HG03159 (cell line): ENCODE results near the gene OR1J1.
A peak's percentile ranks its signal among the peaks of the same experiment; 100 is the strongest.

Experiments
- ATAC-seq: cut with Tn5 transposase; IDR thresholded peaks from one replicate; pipeline ENCODE4 v1.9.1; 2021; ENCODE audit warnings: mild to moderate bottlenecking, moderate library complexity; ENCODE audit not compliant: unreplicated experiment

The OR1J1 gene, protein sequence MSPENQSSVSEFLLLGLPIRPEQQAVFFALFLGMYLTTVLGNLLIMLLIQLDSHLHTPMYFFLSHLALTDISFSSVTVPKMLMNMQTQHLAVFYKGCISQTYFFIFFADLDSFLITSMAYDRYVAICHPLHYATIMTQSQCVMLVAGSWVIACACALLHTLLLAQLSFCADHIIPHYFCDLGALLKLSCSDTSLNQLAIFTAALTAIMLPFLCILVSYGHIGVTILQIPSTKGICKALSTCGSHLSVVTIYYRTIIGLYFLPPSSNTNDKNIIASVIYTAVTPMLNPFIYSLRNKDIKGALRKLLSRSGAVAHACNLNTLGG

DNA sequence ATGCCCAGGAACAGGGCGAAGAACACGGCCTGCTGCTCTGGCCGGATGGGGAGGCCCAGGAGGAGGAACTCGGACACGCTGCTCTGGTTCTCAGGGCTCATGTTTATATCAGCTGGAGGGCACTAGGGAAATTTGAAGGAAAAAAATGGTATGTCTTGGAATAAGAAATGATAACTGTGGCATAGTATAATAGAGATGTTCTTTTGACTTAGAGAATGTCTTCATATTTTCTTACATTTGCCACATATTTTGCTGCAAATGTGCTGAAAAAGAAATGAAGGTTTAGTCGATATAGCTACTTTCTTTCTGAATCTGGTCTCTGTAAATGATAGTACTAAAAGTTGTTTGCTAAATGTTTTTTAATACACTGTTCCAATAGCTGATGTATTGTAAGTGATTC lies at the start of gene OR1J1:
Gene OR1J1, minus strand, starts transcription at position 101 of the 400 bp plus-strand sequence. Its CDS starts 0 bp downstream, at position 101.
- no peak for ATAC-seq

DNA sequence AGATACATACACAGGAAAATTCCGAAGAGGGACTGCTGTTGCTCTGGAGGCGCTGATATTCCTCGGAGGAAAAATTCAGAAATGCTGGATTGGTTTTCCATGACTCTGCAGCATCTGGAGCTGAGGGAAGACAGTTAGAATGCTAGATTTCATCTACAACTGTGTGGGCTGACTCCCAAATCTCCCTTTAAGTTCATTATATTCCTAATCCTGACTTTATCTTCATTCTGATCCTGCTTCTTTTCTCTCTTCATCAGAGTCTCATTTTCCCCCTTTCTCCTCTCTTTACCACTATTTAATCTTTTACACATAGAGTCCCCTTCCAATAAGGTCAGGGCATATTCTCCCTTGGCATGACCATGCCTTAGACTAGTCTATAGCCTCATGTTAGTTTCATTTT lies 49.5 kb upstream of the OR1J1 start, which contains the start of gene OR1N1:
Gene OR1N1, minus strand, starts transcription at position 101 of the 400 bp plus-strand sequence. Its CDS starts 0 bp downstream, at position 101.
- no peak for ATAC-seq

DNA sequence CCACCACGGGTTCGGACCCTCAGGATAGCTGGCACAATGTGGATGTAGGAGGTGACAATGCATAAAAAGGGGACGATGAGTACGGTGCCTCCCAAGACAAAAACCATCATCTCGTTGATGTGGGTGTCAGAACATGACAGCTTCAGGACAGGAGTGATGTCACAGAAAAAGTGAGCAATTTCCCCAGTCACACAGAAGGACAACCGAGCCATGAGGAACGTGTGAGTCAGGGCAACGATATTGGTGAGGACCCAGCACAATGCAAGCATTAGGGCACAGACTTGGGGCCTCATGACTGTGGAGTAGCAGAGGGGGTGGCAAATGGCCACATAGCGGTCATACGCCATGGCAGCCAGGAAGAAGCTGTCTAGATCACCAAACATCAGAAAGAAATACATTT lies 48.9 kb upstream of the OR1J1 start:
- ATAC-seq, result no peak

DNA sequence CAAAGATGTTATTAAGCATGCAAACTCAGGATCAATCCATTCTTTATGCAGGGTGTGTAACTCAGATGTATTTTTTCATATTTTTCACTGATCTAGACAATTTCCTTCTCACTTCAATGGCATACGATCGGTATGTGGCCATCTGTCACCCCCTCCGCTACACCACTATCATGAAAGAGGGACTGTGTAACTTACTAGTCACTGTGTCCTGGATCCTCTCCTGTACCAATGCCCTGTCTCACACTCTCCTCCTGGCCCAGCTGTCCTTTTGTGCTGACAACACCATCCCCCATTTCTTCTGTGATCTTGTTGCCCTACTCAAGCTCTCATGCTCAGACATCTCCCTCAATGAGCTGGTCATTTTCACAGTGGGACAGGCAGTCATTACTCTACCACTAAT lies 41.6 kb upstream of the OR1J1 start:
- ATAC-seq, result no peak

DNA sequence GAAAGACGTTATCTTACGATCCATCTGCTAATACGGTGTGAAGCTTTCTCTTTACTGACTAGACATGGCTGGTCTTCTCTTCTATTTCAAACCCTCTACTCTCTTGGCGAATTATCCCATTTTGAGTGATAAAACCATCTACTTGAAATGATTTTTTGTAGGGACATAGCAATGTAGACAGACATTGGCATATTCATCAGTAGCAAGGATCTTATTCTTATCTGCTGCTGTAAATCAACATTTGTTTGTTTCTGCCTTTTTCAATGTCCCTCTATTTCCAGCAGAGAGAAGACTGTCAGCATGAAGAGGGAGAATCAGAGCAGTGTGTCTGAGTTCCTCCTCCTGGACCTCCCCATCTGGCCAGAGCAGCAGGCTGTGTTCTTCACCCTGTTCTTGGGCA lies 41.1 kb upstream of the OR1J1 start, which contains the start of gene OR1J4:
Gene OR1J4, plus strand, starts transcription at position 301 of the 400 bp plus-strand sequence. Its CDS starts 0 bp downstream, at position 301.
- ATAC-seq, result no peak

DNA sequence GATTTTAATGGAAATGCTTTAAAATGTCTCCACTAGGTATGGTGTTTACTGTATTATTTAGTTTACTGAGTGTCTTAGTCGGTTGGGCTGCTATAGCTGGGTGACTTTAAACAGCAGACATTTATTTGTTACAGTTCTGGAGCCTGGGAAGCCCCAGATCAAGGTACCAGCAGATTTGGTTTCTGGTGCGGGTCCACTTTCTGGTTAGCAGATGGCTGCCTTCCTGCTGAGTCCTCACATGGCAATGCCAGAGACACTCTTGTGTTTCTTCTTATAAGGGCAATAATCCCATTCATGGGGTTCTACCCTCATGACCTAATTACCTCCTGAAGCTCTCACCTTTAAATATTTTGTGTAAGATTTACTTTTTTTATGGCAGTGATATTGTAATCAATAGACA lies 40.5 kb upstream of the OR1J1 start:
- ATAC-seq, result no peak

DNA sequence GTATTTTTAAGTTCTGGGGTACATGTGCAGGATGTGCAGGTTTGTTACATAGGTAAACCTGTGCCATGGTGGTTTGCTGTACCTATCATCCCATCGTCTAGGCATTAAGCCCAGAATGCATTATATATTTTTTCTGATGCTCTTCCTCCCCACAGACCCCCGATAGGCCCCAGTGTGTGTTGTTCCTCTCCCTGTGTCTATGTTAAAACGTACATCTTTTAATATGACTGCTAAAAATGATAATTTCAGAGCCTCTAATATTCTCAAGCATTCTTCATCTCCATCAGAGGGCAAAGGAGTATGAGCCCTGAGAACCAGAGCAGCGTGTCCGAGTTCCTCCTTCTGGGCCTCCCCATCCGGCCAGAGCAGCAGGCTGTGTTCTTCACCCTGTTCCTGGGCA lies 32.8 kb upstream of the OR1J1 start, which contains the start of gene OR1J2:
Gene OR1J2, plus strand, starts transcription at position 301 of the 400 bp plus-strand sequence. Its CDS starts 0 bp downstream, at position 301.
- no peak for ATAC-seq

DNA sequence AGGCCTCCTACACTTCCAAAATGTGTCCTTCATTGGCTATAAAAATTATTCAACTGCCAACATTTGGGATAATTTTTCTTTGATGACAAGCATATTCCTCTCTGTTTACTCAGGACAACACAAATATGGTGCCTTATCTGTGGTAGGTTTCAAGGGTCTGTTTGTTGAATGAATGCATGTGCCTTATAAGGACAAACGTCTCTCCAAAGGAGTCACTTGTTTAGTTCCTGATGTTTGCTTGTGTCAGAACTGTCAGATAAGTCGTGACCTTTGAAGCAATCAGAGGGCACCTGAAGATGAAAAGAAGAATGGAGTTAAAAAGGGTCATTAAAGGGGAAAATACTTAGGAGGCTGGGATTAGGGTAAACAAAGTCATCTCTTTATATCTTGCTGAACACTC lies 29.2 kb upstream of the OR1J1 start:
- no peak for ATAC-seq

DNA sequence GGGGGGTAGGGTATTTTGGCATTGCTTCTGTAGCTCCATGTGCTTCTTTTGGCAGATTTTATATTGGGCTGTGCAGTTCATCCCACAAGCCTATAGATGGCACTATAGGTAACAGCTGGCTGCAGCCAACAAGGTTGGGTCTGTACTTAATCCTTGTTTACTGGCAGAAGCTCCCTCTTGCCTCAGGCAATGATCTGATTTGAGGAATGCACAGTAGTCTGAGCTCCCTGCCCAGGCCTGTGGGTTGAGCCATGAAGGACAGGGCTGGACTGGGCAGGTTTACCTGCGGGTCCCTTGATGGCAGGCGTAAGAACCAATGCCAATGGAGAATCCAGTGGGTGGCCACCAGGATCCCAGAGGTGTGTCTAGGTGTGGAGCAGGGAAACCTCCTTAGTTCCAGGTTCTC lies 21.2 kb upstream of the OR1J1 start:
- ATAC-seq, result peak; percentile 79

DNA sequence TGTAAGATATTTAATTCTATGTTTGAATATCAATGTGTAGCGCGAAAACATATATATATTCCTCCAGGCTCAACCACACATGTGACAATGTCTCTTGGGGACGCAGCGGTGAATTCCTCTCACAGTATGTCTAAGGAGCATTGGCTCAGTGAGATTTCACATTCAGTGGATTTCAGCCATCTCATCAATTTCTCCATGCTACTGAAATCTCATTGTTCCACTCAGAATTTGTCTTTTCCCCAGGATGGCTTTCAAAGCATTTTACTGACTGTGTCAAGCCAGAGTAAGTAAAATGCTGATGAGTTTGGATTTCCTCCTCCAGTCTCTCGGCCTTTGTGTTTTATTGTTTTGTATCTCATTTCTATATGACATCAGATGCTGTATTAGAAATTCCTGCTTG lies 1.3 kb upstream of the OR1J1 start:
- ATAC-seq, result no peak

DNA sequence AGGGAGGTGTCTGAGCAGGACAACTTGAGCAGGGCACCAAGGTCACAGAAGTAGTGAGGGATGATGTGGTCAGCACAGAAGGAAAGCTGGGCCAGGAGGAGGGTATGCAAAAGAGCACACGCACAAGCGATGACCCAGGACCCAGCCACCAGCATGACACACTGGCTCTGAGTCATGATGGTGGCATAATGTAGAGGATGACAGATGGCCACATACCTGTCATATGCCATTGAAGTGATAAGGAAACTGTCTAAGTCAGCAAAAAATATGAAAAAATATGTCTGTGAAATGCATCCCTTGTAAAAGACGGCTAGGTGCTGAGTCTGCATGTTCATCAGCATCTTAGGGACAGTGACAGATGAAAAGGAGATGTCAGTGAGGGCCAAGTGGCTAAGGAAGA lies 380 bp downstream of the OR1J1 start:
- no peak for ATAC-seq

DNA sequence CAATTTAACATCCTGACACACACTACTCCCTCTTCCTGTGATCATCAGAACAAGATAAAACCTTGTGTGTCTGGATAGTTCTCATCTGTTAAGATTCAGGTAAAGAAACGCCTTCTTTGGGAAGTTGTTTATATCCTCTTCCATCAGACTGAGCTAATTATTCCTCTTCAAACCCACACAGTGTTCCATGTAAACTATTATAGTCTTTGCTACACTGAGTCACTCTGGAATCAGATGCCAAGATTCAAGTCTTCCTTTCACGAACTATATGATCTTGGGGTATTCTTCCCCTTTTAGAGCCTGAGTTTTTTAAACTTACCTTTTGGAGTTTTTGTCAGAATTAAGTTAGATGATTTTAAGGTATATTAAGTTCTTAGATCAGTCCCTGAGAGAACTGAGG lies 2.0 kb downstream of the OR1J1 start:
- no peak for ATAC-seq

DNA sequence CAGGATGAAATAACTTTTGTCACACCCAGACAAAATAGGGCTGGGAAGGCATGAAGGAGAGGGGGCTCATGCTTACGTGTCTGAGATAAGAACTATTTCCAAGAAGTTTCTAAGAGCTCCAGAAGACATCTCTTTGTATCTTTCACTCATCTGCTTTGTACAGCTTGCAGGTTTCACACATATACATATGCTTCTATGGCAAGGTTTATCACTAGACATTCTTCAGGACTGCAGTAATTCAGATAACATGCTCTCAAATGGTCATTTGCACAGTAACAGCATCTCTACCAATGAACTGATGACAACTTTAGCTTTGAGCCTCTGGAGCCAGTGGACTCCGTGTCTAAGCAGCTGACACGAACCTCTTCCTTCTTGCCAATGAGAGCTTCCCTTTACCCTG lies 3.2 kb downstream of the OR1J1 start:
- no peak for ATAC-seq

DNA sequence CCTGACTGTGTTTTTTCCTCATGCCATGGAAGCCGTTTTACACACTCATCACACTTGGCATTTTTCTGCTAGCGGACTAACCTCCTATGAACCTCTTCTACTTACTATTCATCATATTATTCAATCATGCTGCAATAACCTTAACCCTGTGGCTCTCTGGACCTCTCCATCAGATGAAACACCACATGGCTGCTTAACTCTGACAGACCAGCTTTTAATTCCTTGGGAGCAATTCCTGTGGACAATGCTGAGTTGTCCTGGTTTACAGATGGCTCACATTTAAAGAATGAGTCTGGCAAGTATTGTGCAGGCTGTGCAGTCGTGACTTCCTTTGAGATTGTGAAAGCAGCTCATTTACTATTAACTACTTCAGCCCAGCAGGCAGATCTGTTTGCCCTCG lies 9.0 kb downstream of the OR1J1 start:
- ATAC-seq, result no peak

DNA sequence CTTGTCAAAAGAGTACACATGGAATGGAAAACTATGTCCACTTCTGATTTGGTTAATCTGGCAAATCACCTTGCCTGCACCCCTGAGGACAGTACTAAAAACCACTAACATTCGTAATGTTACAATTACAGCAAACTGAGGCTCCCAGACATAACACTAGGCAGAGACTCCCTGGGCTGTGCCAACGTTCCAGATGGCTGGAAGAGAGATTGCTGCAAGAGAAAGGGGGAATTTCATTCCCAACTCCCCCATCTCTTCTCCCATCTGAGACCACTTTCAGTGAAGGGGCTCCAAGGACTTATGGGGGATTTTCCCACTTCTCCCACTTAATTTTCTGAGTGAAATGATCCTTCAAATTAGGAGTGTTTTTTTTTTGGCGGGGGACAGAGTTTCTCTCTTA lies 11.3 kb downstream of the OR1J1 start:
- no peak for ATAC-seq

DNA sequence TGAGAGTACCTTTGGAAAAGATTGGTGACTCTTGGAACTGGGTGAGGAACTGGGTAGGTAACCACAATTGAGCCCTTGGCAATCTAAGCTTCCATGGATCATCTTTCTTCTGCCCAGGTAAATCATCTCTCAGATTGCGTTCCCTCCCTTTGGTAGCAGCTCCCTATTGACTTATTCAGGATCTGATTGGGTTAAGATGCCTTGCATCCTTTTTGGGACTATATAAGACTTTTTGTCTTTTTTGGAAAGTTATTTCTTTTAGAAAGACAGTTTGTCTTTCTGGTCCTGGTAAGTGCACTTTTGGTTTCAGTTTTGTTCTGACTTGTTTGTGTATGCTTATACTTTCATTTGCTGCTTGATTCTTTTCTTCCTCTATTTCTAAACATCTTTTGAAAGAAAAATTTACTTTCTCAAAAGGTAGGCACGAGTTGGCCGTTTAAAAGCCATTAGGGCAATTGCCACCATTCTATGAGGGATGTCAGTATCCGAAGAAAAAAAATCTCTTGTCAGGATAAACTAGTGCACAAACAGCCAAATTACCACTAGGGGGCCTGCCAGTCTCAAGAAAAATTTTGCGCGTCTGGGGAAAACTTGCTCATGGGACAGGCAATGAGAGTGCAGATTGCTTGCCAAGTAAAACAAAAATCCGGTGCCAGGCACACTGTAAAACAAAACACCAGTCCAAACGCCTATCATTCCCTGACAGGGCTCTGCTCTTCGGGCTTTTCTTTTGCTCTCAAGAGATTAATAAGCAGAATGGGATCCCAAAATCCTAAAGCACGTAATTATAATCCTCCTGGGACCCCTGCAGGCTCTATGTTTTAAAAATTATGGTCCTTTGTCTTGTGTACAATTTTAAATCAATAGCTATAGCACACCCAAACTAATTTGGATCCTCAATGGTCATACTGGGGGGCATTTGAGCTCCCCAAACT lies 12.8 kb downstream of the OR1J1 start:
- ATAC-seq, result peak; percentile 82

DNA sequence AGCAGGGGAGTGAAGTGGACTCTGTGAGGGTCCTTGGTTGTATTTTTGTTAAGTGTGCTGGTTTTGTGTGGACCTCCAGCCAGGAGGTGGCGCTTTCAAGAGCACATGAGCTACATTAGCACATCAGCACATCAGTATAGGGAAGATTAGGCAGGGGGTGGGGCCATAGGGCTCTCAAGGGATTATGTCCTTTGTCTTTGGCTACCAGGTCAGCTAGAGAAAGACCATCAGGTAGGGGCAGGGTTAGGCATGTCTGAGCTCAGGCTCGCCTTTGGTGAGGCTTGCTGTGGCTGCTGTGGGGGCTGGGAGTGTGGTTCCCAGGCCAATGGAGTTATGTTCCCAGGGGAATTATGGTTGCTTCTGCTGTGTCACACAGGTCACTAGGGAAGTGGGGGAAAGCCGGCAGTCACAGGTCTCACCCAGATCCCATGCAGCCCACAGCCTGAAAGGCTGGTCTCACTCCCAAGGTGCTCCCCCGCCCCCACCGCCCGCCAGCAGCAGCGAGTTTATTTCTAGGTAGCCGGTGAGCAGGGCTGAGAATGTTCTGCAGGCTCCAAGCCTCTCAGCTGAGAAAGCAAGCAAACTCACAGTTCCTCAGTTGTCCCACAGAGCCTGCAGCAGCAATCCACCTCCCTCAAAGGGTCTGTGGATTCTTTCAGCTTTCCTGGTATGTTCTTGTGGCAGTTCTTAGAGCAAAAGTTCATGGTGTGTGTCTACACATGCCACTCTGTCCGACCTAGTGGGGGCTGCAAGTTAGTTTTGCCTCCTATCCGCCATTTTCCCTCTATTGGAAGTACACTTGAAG lies 13.7 kb downstream of the OR1J1 start:
- no peak for ATAC-seq

DNA sequence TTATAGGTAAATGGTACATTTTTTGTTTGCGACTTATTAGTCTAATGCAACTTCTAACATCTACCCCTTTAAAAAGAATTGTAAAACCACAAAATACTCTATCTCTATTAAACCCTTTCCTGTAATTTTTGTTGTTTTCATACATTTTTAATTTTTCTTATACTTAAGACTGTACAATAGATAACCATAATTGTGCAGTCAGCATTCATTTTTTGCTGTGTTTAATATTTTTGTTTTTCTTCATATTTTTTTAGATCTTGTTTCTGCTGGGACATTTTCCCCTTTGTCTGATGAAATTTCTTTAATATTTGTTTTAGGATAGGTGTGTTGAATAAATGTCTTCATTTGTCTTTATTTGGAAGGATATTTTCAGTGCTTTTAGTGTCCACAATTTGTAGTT lies 19.9 kb downstream of the OR1J1 start:
- no peak for ATAC-seq

DNA sequence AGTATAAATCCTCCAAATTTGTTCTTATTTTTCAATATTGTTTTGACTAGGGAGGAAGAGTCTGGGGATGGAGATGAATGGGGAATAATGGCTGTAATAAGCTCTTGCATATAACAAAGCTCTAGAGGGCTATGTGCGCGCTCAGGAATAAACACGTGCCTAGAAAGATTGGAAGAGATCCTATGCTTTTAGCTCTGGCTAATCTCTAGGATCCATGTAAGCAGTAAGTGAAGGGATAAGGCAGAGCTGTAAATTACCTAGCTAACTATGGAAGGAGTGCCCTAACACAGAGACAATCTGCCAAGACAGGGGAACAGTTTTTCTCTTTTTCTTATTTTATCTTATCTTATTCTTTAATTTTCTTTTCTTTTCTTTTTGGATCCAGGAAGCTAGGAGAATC lies 21.6 kb downstream of the OR1J1 start:
- ATAC-seq, result no peak

DNA sequence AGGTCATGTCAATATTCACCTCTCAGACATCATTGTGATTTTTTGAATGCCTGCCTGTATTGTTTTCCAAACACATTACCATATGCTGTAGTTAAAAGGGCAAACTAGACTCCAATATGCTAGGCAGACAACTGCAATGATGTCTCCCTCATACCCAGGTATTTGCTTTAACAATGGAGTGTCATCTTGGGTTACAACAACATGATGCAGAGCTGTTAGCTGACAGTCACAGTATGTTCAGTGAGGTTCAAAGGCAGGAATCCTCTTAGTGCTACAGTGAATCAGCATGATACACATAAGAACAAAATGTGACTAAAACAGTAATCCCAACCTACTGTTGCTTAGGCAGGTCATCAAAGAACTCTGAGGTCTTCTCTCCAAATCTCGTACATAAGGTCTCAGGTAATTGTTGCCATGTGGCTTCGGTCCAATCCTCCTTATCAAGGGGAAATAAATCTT lies 24.0 kb downstream of the OR1J1 start:
- no peak for ATAC-seq
